ENCODE measurements around the gene PHF3.
"Not testable (repeated sequence)": the region's sequence is repeated elsewhere in the genome, so short reads cannot be mapped to it uniquely, and the experiment has no call there.

Gene PHF3

DNA sequence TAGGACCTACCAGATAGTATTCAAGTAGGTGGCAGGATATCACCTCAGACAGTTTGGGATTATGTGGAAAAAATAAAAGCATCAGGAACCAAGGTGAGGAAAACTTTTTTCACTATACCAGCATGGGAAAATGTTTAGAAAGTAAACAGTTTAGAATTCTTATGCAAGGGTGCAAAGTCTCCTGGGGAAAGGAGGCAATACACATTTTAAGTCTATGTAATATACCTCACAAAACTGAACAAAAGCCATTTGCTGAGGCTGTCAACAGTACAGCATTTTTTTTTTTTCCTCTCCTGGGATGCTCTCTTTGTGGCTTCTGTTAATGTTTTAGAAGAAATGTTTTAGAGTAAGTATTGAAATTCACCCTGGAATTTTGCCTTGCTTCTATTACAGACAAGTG lies 73.5 kb downstream of the PHF3 start:
- no peak for DNase-seq

DNA sequence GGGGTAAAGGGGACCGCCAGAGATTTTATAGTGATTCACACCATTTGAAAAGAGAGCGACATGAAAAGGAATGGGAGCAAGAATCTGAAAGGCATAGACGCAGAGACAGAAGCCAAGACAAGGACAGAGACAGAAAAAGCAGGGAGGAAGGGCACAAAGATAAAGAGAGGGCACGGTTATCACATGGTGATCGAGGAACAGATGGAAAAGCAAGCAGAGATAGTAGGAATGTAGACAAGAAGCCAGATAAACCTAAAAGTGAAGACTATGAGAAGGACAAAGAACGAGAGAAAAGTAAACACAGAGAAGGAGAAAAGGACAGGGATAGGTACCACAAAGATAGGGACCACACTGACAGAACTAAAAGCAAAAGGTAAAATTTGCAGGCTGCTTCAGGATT lies 77.7 kb downstream of the PHF3 start:
- DNase-seq: no peak

DNA sequence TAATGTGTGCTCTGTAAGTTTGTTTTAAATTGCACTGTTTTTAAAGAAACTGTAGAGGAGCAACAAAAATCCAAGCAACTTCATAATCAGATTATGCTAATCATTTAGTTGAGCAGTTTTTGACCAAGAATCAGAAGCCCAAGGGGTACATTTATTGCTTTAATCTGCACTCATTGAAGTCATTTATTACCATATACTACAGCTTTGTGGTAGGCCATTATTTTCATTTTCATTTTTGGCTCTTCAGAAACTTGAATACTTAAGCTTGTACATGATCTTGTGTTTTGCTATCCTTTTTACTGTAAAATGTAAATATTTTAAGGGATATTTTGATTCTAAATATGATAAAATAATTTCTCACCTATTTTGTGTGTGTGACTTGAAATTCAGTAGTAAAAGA lies 78.5 kb downstream of the PHF3 start:
- DNase-seq: no peak

DNA sequence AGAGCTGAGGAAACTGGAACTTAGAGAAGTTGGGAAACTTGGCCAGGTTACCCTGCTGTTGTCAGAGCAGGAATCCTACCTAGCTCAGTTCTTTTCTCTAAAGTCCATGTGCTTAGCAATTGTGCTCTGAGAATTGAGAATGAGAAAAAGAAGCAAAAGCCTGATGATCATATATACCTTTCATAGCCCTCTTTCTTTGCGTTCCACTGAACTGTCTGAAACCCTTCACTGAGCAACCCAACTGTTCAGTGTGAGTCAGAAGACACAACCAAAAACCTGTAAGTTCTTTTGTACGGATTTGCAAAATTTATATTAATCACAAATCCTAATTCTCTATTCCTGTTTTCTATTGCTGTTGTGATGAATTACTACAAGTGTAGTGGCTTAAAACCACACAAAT lies 80.6 kb downstream of the PHF3 start:
- DNase-seq: no peak

DNA sequence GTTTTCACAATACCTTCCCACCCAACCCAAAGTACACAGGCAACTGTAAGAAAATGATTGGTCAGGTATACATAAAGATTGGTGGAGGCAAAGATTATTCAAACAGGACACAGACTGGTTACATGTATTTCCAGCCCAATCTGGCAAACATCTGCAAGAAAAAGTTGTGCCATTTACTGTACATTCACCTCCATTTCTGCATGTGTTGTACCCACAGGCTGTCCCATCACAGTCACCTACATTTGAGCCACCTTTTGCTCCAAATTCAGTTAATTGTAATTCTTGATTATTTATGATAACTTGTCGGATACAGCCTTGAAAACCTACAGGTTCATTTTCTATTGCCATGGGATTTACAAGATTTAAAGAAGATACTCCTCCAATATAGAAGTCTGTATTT lies 85.6 kb downstream of the PHF3 start:
- DNase-seq: no peak

DNA sequence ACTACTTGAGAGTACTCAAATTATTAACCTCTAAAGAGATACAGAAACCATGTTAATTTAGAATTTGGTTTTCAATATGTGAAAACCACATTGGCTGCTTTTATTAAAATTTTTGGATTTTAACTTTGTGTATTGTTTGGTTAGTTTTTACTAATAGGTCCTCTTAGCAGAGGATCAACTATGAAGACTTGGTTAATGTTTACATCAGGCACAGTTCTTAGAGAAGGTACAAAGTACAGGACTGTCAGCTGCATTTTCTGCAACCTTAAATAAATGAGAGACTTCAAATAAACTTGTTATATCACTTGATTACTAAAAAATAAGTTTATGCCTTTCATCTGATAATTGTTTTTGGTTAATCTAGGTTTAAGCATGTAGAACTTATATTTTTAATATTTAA lies 89.1 kb downstream of the PHF3 start:
- no peak for DNase-seq

DNA sequence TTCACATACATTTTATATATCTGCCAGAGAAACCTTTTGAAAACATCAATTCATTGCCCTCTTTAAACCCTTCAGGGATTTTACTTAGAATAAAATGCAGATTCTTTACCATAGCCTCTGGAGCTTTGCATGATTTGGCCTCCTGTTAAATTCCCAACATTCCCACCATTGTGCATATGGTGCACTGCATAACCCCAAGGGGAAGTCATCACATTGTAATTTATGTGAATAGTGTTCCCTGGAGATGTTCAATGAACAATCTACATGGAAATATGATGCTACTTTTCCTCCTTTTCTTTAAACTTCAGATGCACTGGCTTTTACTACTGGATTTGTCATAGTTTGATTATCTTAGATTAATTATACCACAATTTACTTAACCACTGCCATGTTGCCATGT lies 94.7 kb downstream of the PHF3 start:
- no peak for DNase-seq

DNA sequence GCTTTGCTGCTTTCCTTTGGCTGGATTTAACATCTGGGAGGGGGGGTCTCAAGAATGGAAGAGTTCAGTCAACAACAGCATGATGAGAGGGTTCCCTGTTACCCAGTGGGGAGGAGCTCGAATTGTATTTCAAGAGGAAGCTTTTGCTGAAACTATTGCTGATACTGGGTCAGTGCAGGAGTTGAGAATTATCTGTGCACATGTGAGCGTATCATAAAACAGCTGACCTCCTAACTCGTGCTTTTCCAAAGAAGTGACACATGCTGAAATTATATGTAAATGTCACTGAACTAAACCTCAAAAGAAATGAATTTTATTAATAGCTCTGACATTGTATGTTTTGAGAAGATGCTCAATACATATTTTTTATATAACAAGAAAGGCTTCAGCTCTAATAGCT lies 96.3 kb downstream of the PHF3 start:
- DNase-seq: no peak

DNA sequence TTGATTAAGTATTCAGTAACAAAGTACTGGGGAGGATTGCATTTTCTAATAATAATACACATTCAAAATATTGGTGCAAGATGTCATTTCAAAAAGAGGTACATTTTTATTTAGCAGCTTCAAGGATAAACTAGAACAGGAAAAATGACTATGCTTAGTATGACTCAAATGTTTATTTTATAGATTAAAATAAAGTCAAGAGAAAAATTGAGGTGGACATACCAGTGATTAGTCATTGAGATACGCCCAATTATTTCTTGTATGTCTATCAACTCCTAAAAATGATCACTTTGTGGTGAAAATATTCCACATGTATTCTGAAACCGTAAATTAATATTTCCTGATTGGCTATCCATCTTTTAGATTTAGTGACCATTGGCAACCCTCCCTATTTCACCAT lies 96.7 kb downstream of the PHF3 start:
- DNase-seq: no peak

DNA sequence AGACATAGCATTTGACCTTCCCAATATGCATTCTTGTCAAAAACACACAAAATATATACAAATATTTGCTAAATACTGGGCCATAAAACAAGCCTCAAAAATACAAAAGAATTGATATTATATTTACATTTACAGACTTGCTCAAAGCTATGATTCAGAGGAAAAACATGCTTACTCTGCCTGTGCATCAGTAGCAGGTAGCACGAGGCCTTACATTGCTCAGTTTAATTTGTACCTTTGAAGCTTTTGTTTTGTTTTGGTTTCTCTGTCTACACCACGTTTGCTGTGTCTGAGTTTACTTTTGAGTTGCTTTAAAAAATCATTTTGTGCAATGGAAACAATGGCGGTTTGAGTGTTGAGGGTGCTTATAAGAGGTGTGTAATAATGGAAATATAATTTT lies 99.3 kb downstream of the PHF3 start:
- no peak for DNase-seq

DNA sequence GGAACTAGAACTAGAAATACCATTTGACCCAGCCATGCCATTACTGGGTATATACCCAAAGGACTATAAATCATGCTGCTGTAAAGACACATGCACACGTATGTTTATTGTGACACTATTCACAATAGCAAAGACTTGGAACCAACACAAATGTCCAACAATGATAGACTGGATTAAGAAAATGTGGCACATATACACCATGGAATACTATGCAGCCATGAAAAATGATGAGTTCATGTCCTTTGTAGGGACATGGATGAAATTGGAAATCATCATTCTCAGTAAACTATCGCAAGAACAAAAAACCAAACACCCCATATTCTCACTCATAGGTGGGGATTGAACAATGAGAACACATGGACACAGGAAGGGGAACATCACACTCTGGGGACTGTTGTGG lies 102.6 kb downstream of the PHF3 start:
- DNase-seq: not testable (repeated sequence)

DNA sequence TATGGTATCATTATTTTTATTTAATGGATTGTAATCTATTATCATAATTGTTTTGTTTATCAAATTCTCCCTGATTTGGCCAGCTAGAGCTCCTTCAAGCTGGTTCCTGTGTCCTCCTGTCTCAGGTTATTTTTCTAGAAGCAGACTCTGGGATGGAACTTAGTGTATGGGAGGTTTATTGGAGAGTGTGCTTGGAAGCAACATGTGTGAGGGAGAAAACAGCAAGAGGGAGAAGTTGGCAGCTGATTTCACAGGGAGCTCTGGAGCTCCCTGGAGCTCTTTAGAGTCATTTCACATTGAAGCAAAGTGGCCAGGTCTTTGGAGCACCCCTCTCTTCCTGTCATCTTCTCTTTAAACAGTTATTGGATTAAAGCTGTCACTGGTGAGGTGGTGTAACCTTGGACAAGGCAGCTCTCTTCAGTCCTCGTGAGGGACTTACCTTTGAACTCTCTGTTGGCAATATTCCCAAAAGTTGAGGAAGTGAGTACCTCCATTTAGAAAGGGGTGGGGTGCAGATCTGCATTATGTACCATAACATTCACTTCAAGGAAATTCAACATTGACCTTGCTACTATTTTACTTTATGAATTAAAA lies 103.6 kb downstream of the PHF3 start:
- DNase-seq: no peak

DNA sequence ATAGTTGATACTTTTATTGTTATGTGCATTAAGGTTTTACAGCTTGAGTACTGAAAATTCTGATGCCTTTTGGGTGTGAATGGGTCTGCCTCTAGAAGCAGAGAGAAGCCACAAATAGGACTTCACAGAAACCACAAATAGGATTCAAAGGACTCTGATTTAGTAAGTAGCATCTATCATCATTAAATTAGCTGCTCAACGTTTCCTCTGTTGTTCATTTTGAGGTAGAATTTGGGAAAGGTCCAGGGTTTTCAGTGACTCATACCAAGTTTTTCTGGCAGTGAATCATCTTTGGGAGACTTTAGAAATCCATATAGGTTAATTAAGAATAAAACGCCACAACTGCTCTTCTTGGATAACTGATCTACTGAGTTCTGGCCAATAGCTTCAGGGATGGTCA lies 105.1 kb downstream of the PHF3 start:
- DNase-seq: no peak

DNA sequence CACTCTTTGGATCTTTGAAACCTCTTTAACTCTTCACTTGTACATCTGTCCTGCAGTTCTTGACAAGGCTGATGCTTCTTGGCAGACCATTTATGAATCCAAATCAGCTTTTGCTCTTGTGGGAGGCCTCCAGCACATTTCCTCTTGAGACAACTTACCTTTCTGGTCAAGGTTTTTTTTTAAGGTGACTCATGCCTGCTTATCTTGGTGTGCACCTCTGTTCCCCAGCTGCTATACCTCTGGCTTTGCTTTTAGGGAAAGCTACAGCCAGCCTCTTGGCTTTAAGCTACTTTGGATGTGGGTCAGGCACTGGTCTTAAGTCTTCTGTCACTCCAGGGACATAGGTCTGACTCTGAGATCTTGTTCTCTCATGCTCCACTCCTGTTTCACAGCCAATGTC lies 106.5 kb downstream of the PHF3 start:
- DNase-seq: no peak

DNA sequence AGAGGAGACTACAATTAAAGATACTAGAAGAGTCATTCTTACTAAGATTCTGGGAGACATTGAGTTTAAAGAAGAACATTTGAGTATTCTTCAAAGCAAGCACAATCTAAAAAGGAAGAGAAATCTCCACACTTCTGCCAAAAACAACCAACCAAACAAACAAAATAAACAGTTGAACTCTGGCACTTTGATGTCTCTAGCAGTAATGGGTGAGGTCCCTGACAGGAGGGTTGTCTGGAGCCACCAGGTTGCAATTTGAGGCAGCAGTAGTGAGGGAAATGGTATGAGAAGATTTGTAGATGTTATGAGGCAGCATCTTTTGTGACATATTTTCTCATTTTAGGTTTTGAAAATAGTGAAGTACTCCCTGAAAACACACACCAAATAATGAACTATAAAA lies 108.1 kb downstream of the PHF3 start:
- DNase-seq: no peak

DNA sequence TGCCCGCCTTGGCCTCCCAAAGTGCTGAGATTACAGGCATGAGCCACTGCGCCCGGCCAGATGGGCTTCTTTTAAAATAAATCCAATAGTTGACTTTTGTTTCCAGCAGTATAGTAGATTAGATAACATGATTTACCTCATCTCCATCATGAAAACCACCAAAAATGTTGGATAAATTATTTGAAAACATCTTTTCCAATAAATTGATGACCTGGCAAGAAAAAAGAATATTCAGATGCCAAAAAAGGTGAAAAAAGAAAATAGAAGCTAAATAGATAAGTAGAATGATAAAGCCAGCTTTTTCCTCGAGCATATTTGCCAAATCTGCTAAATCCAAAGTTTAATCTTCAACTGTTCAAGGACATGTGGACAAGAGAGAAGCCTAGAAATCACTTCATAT lies 109.2 kb downstream of the PHF3 start:
- DNase-seq: no peak

DNA sequence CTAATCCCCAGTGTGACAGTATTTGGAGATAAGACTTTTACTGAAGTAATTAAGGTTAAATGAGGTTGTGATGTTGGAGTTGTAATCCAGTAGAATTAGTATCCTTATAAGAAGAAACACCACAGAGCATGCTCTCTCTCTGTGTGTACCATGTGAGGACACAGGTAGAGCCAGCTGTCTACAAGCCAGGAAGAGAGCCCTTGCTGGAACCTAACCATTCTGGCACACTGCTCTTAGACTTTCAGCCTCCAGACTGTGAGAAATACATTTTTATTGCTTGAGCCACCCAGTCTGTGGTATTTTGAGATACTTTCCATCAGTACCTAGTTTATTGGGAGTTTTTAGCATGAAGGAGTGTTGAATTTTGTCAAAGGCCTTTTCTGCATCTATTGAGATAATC lies 110.2 kb downstream of the PHF3 start:
- no peak for DNase-seq

DNA sequence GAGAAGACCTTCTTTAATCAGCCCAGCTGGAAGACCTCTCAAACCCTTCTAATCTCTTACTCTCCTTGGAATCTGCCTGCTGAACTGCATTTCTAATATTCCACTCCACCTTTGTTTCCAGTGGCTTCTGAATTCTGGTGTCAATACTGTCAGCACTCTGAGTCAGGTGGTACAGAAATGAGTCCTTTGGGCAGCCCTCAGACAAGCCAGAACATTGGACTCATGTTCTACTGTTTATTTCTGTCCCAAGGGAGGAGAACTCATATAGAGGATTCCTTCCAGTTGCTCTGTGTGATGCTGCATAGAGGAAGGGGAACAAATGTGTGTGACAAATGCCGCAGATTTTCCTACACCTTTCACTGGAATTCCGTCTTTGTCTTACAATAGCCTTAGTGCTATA lies 114.8 kb downstream of the PHF3 start:
- no peak for DNase-seq

DNA sequence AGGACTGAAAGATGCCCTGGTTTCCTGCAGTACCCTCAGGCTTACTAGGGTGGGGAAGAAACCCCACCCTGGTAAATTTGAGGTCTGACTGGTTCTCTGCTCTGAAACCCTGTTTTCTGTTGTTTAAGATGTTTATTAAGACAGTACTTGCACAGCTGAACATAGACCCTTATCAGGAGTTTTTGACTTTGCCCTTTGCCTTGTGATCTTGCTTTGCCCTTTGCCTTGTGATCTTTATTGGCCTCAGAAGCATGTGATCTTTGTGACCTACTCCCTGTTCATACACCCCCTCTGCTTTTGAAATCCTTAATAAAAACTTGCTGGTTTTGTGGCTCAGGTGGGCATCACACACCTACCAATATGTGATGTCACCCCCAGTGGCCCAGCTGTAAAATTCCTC lies 121.7 kb downstream of the PHF3 start:
- not testable (repeated sequence) for DNase-seq

DNA sequence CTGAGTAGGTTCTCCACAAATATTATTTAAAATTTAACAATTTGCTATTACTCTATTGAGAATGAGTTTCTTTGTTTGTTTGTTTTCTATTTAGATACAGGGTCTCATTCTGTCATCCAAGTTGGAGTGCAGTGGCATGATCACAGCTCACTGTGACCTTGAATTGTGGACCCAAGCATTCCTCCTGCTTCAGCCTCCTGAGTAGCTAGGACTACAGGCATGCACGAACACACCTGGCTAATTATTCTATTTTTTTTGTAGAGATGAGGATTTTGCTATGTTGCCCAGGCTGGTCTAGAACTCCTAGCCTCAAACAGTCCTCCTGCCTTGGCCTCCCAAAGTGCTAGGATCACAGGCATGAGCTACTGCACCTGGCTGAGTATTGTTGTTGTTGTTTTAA lies 122.2 kb downstream of the PHF3 start:
- DNase-seq: no peak

DNA sequence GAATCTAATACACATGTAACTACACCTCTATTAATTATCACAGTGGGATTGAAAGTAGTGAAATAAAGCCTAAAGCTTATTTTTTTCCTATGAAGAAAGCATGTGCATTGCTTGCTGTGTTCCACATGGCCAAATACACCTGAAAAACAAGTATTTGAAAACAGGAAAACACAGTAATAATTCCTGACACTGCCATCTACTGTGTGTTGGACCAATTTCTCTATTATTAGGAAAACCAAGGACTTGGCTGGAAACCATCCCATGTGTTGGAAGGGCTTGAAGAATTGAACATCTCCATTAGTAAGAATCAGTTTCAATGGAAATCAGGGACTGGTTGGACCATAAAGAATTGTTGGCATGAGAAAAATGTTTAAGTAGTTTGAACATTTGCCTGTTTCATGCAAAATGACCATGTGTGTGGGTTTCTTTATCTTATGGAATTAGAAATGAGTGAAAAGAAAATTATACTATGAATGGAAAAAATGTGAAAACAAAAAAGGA lies 124.1 kb downstream of the PHF3 start:
- DNase-seq: no peak

DNA sequence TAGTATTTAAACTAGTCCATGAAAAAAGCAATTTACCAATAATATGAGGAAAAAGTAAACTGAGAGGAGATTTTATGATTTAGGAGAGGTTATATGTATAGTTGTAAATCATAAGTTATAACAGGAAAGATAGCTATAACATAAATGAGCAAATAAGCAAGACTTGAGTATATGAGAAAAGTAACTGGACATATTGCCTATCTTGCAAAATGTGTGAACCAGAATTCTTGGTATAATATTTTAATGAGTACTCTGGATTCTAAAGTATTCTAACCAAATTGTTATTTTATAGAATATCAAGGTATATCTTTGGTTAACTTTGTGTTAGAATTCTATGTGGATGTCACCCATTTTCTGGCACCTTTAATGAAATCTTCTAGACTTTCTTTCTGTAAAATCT lies 124.6 kb downstream of the PHF3 start:
- no peak for DNase-seq

DNA sequence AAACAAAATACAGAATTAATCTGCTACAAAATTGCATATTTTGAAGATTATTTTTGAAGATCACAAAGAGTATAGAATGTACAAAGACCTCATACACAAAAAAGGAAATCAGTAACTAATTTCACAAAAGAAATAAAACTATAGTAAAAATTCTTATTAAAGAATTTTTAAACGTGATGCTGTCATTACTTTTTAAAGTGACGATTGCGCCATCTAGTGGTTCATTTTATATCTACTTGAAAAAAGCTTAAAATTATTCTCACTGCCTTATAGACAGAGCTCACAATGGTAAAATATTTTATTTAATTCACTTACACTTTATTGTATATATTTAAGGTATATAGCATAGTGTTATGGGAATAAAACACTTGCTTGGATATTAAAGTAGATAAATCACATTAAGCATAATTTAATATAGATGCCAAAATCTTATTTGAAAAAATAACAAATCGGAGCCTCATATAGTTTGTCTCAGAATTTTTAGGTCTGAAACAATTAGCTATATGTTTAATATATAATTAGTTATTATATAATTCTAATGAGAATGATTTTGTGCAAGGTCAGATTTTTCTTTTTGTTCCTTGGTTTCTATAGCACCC lies 128.8 kb downstream of the PHF3 start:
- DNase-seq: no peak
